GM06990 (cell line): ENCODE data around the gene ROCK1.

ENCODE experiments used
- DNase-seq: peaks from one replicate; pipeline ENCODE4 v3.0.0-alpha.2; 2011; ENCODE audit not compliant: insufficient read length; ENCODE audit errors: extremely low read depth
- H3K27me3 ChIP-seq: replicated peaks from 2 replicates; pipeline ENCODE4 v1.6.0; 2011; ENCODE audit warnings: low read length; ENCODE audit not compliant: control insufficient read depth, insufficient read depth
- H3K36me3 ChIP-seq: 2 replicates; pipeline ENCODE4 v1.5.1; 2011; ENCODE audit warnings: low read length; ENCODE audit not compliant: control insufficient read depth, insufficient read depth
- H3K4me3 ChIP-seq: replicated peaks from 2 replicates; pipeline ENCODE4 v1.5.1; 2011; ENCODE audit warnings: low read depth, mild to moderate bottlenecking, control low read depth, low read length
- CTCF ChIP-seq: IDR thresholded peaks from 2 replicates; pipeline ENCODE4 v1.5.1; 2011; ENCODE audit warnings: low read length, control low read depth, mild to moderate bottlenecking, inconsistent platforms; ENCODE audit not compliant: insufficient read depth, poor library complexity, severe bottlenecking

ROCK1 gene

DNA sequence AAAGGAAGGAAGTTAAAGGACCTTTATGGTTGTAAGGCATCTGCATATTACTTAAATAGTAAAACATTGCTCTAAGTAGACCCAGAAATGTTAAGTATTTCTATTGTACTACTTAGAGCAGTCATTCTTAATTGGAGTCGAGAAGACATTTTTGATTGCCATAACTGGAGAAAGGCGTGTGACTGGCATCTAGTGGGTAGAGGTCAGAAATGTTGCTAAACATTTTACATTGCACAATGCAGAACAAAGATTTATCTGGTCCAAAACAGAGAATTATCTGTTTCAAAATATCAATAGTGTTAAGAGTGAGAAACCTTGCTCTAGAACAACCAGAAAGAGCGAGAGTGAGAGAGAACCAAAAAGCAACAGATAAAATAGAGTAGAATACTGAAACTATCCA lies 23.3 kb upstream of the ROCK1 start:
- Histone ChIP-seq H3K27me3 (no peaks in the 10 kb centered on the region), H3K4me3 (no peak overlapping the region), H3K36me3 (no peaks in the 10 kb centered on the region)
- no peak for DNase-seq
- TF ChIP-seq CTCF: peak; percentile 41

DNA sequence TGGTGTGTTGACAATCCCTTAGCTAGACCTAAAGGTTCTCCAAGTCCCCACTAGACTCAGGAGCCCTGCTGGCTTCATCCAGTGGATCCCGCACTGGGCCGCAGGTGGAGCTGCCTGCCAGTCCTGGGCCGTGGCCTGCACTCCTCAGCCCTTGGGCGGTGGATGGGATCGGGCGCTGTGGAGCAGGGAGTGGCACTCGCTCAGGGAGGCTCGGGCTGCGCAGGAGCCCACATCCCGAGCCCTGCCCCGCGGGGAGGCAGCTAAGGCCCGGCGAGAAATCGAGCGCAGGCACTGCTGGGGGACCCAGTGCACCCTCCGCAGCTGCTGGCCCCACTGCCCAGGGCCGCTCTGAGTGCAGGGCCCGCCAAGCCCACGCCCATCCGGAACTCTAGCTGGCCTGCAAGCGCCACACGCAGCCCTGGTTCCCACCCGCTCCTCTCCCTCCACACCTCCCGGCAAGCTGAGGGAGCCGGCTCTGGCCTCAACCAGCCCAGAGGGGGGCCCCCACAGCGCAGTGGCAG lies 20.8 kb upstream of the ROCK1 start:
- no peaks in the 10 kb centered on the region for H3K36me3 ChIP-seq
- no peak for DNase-seq
- no peaks in the 10 kb centered on the region for H3K27me3 ChIP-seq
- no peak for TF ChIP-seq CTCF
- no peak overlapping the region for H3K4me3 ChIP-seq

GRCh38 chr18:21131698-21132227 lies 20.1 kb upstream of the ROCK1 start:
- Histone ChIP-seq H3K36me3 (no peaks in the 10 kb centered on the region), H3K27me3 (no peaks in the 10 kb centered on the region), H3K4me3 (no peak overlapping the region)
- DNase-seq: no peak
- TF ChIP-seq CTCF: no peak

- H3K4me3 ChIP-seq: no peak overlapping the region
- no peak for TF ChIP-seq CTCF
- no peak for DNase-seq
- no peaks in the 10 kb centered on the region for H3K27me3 ChIP-seq
- H3K36me3 ChIP-seq: no peaks in the 10 kb centered on the region
Measured at GRCh38 chr18:21129566-21130216, 18.1 kb upstream of the ROCK1 start.

DNA sequence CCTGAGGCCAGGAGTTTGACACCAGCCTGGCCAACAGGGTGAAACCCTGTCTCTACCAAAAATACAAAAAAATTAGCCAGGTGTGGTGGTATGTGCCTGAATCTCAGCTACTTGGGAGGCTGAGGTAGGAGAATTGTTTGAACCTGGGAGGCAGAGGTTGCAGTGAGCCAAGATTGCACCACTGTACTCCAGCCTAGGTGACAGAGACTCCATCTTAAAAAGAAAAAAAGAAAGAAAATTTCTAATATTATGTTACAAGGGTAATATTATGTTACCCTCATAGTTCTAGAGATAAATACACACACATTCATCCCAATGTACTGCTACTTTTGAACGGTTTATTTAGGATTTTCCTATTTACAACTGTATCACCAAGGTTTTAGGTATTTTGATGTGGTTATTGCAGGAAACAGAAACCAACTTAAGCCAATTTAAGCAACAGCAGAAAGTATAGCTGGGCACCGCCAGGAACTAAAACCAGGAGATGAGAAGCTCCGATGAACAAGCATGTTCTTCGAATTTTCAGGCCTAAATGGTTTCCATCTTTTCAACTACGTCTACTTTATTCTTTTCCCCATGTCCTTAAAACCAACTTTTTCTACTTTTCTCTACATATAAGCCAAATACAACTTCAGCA lies 11.8 kb upstream of the ROCK1 start:
- H3K4me3 ChIP-seq: no peak overlapping the region
- no peak for TF ChIP-seq CTCF
- no peak for DNase-seq
- no peaks in the 10 kb centered on the region for H3K27me3 ChIP-seq
- H3K36me3 ChIP-seq: no peaks in the 10 kb centered on the region

- no peaks in the 10 kb centered on the region for H3K27me3 ChIP-seq
- H3K36me3 ChIP-seq: no peaks in the 10 kb centered on the region
- DNase-seq: no peak
- no peak for TF ChIP-seq CTCF
- H3K4me3 ChIP-seq: no peak overlapping the region
Measured at GRCh38 chr18:21118806-21119205, 7.2 kb upstream of the ROCK1 start.
